ENCODE measurements around the gene C16orf92.

The C16orf92 gene

GRCh38 chr16:29999605-30000004 lies 23.4 kb upstream of the C16orf92 start:
- Histone ChIP-seq H3K36me3 (ENCODE audit: control insufficient read depth, insufficient read depth, low read length) (peaks cover 31% of the 10 kb centered on the region), H3K9ac (ENCODE audit: low read length) (no peak overlapping the region), H3K27ac (ENCODE audit: low read depth, low read length) (no peak overlapping the region), H3K9me3 (ENCODE audit: control insufficient read depth, insufficient read depth, low read depth, low read length) (no peaks in the 10 kb centered on the region), H3K4me3 (ENCODE audit: low read depth, low read length) (no peak overlapping the region), H3K4me1 (ENCODE audit: control insufficient read depth, insufficient read depth, low read length) (no peaks in the 10 kb centered on the region), H3K27me3 (ENCODE audit: control insufficient read depth, insufficient read depth, low read length) (no peaks in the 10 kb centered on the region)

- Histone ChIP-seq H3K27me3 (ENCODE audit: control insufficient read depth, insufficient read depth, low read length) (no peaks in the 10 kb centered on the region), H3K36me3 (ENCODE audit: control insufficient read depth, insufficient read depth, low read length) (peaks cover 35% of the 10 kb centered on the region), H3K4me3 (ENCODE audit: low read depth, low read length) (no peak overlapping the region), H3K9ac (ENCODE audit: low read length) (no peak overlapping the region), H3K27ac (ENCODE audit: low read depth, low read length) (no peak overlapping the region), H3K4me1 (ENCODE audit: control insufficient read depth, insufficient read depth, low read length) (no peaks in the 10 kb centered on the region), H3K9me3 (ENCODE audit: control insufficient read depth, insufficient read depth, low read depth, low read length) (no peaks in the 10 kb centered on the region)
These were observed 22.0 kb upstream of the C16orf92 start for GRCh38 chr16:30000735-30001631.

GRCh38 chr16:30002614-30003346 lies 20.2 kb upstream of the C16orf92 start:
- Histone ChIP-seq H3K27me3 (ENCODE audit: control insufficient read depth, insufficient read depth, low read length) (no peaks in the 10 kb centered on the region), H3K9ac (ENCODE audit: low read length) (no peak overlapping the region), H3K36me3 (ENCODE audit: control insufficient read depth, insufficient read depth, low read length) (peaks cover 40% of the 10 kb centered on the region), H3K4me3 (ENCODE audit: low read depth, low read length) (no peak overlapping the region), H3K27ac (ENCODE audit: low read depth, low read length) (no peak overlapping the region), H3K4me1 (ENCODE audit: control insufficient read depth, insufficient read depth, low read length) (no peaks in the 10 kb centered on the region), H3K9me3 (ENCODE audit: control insufficient read depth, insufficient read depth, low read depth, low read length) (no peaks in the 10 kb centered on the region)

GRCh38 chr16:30003670-30004423 lies 19.2 kb upstream of the C16orf92 start:
- Histone ChIP-seq H3K27ac (ENCODE audit: low read depth, low read length) (no peak overlapping the region), H3K36me3 (ENCODE audit: control insufficient read depth, insufficient read depth, low read length) (peaks cover 39% of the 10 kb centered on the region), H3K4me3 (ENCODE audit: low read depth, low read length) (no peak overlapping the region), H3K4me1 (ENCODE audit: control insufficient read depth, insufficient read depth, low read length) (no peaks in the 10 kb centered on the region), H3K9ac (ENCODE audit: low read length) (no peak overlapping the region), H3K9me3 (ENCODE audit: control insufficient read depth, insufficient read depth, low read depth, low read length) (no peaks in the 10 kb centered on the region), H3K27me3 (ENCODE audit: control insufficient read depth, insufficient read depth, low read length) (peaks cover 2% of the 10 kb centered on the region; the same call in 1 of the 2 replicates)

- Histone ChIP-seq H3K4me3 (ENCODE audit: low read depth, low read length) (no peak overlapping the region), H3K27me3 (ENCODE audit: control insufficient read depth, insufficient read depth, low read length) (peaks cover 8% of the 10 kb centered on the region), H3K9me3 (ENCODE audit: control insufficient read depth, insufficient read depth, low read depth, low read length) (no peaks in the 10 kb centered on the region), H3K36me3 (ENCODE audit: control insufficient read depth, insufficient read depth, low read length) (peaks cover 36% of the 10 kb centered on the region), H3K9ac (ENCODE audit: low read length) (no peak overlapping the region), H3K4me1 (ENCODE audit: control insufficient read depth, insufficient read depth, low read length) (no peaks in the 10 kb centered on the region), H3K27ac (ENCODE audit: low read depth, low read length) (no peak overlapping the region)
These were observed 18.6 kb upstream of the C16orf92 start for GRCh38 chr16:30004424-30004776.

GRCh38 chr16:30004811-30005242 lies 18.2 kb upstream of the C16orf92 start:
- Histone ChIP-seq H3K9ac (ENCODE audit: low read length) (no peak overlapping the region), H3K4me1 (ENCODE audit: control insufficient read depth, insufficient read depth, low read length) (0 out of 2 replicates have a peak, but pooled peaks cover under 1% of the 10 kb centered on the region), H3K4me3 (ENCODE audit: low read depth, low read length) (no peak overlapping the region), H3K36me3 (ENCODE audit: control insufficient read depth, insufficient read depth, low read length) (peaks cover 33% of the 10 kb centered on the region), H3K27ac (ENCODE audit: low read depth, low read length) (no peak overlapping the region), H3K27me3 (ENCODE audit: control insufficient read depth, insufficient read depth, low read length) (peaks cover 12% of the 10 kb centered on the region), H3K9me3 (ENCODE audit: control insufficient read depth, insufficient read depth, low read depth, low read length) (no peaks in the 10 kb centered on the region)

- H3K9me3 ChIP-seq (ENCODE audit: control insufficient read depth, insufficient read depth, low read depth, low read length): no peaks in the 10 kb centered on the region
- H3K36me3 ChIP-seq (ENCODE audit: control insufficient read depth, insufficient read depth, low read length): peaks cover 31% of the 10 kb centered on the region
- H3K4me1 ChIP-seq (ENCODE audit: control insufficient read depth, insufficient read depth, low read length): peaks cover 6% of the 10 kb centered on the region; the same call in 1 of the 2 replicates
- H3K9ac ChIP-seq (ENCODE audit: low read length): no peak overlapping the region
- H3K4me3 ChIP-seq (ENCODE audit: low read depth, low read length): no peak overlapping the region
- H3K27me3 ChIP-seq (ENCODE audit: control insufficient read depth, insufficient read depth, low read length): peaks cover 19% of the 10 kb centered on the region
- no peak overlapping the region for H3K27ac ChIP-seq (ENCODE audit: low read depth, low read length)
These were observed 17.5 kb upstream of the C16orf92 start for GRCh38 chr16:30005341-30006094.

GRCh38 chr16:30006095-30006473 lies 16.9 kb upstream of the C16orf92 start:
- peaks cover 31% of the 10 kb centered on the region for H3K36me3 ChIP-seq (ENCODE audit: control insufficient read depth, insufficient read depth, low read length)
- H3K4me3 ChIP-seq (ENCODE audit: low read depth, low read length): no peak overlapping the region
- H3K27me3 ChIP-seq (ENCODE audit: control insufficient read depth, insufficient read depth, low read length): peaks cover 24% of the 10 kb centered on the region
- H3K9ac ChIP-seq (ENCODE audit: low read length): no peak overlapping the region
- H3K4me1 ChIP-seq (ENCODE audit: control insufficient read depth, insufficient read depth, low read length): peaks cover 6% of the 10 kb centered on the region; the same call in 1 of the 2 replicates
- no peaks in the 10 kb centered on the region for H3K9me3 ChIP-seq (ENCODE audit: control insufficient read depth, insufficient read depth, low read depth, low read length)
- H3K27ac ChIP-seq (ENCODE audit: low read depth, low read length): no peak overlapping the region

- Histone ChIP-seq H3K36me3 (ENCODE audit: control insufficient read depth, insufficient read depth, low read length) (peaks cover 30% of the 10 kb centered on the region), H3K27ac (ENCODE audit: low read depth, low read length) (no peak overlapping the region), H3K9ac (ENCODE audit: low read length) (no peak overlapping the region), H3K27me3 (ENCODE audit: control insufficient read depth, insufficient read depth, low read length) (peaks cover 30% of the 10 kb centered on the region), H3K4me1 (ENCODE audit: control insufficient read depth, insufficient read depth, low read length) (peaks cover 9% of the 10 kb centered on the region), H3K4me3 (ENCODE audit: low read depth, low read length) (no peak overlapping the region), H3K9me3 (ENCODE audit: control insufficient read depth, insufficient read depth, low read depth, low read length) (no peaks in the 10 kb centered on the region)
These were observed 16.2 kb upstream of the C16orf92 start for GRCh38 chr16:30006659-30007377.

GRCh38 chr16:30007378-30007895 lies 15.6 kb upstream of the C16orf92 start:
- H3K36me3 ChIP-seq (ENCODE audit: control insufficient read depth, insufficient read depth, low read length): peaks cover 23% of the 10 kb centered on the region
- H3K27ac ChIP-seq (ENCODE audit: low read depth, low read length): no peak overlapping the region
- no peak overlapping the region for H3K9ac ChIP-seq (ENCODE audit: low read length)
- H3K4me3 ChIP-seq (ENCODE audit: low read depth, low read length): no peak overlapping the region
- H3K9me3 ChIP-seq (ENCODE audit: control insufficient read depth, insufficient read depth, low read depth, low read length): no peaks in the 10 kb centered on the region
- peaks cover 15% of the 10 kb centered on the region for H3K4me1 ChIP-seq (ENCODE audit: control insufficient read depth, insufficient read depth, low read length)
- H3K27me3 ChIP-seq (ENCODE audit: control insufficient read depth, insufficient read depth, low read length): peaks cover 36% of the 10 kb centered on the region
